AG09319 (cell line): ENCODE measurements around the gene SRRD.

ENCODE experiments used
- DNase-seq: peaks from one replicate; pipeline ENCODE4 v3.0.0-alpha.2; 2010; ENCODE audit warnings: low read depth; ENCODE audit errors: extremely low read depth
- CTCF ChIP-seq: IDR thresholded peaks from 2 replicates; pipeline ENCODE4 v1.5.1; 2011; ENCODE audit warnings: low read depth, mild to moderate bottlenecking, inconsistent platforms, low read length, moderate library complexity

The SRRD gene

GRCh38 chr22:26534171-26534855 is 50.6 kb downstream of the SRRD start:
- TF ChIP-seq CTCF: no peak
- no peak for DNase-seq

GRCh38 chr22:26534874-26535602 is 51.4 kb downstream of the SRRD start:
- TF ChIP-seq CTCF: no peak
- no peak for DNase-seq

GRCh38 chr22:26535603-26535908 is 51.9 kb downstream of the SRRD start:
- DNase-seq: no peak
- no peak for TF ChIP-seq CTCF

- no peak for DNase-seq
- no peak for TF ChIP-seq CTCF
Observed at GRCh38 chr22:26536056-26536761, 52.5 kb downstream of the SRRD start.

- DNase-seq: no peak
- TF ChIP-seq CTCF: no peak
Observed at GRCh38 chr22:26536762-26537134, 53.1 kb downstream of the SRRD start.

- DNase-seq: no peak
- TF ChIP-seq CTCF: no peak
Observed at GRCh38 chr22:26540119-26540518, 56.4 kb downstream of the SRRD start.

GRCh38 chr22:26541167-26541819 is 57.6 kb downstream of the SRRD start:
- DNase-seq: no peak
- no peak for TF ChIP-seq CTCF
